GM10266 (cell line): ENCODE data around the gene NFIA.

ENCODE experiments used
- DNase-seq: peaks from one replicate; pipeline ENCODE4 v3.0.0; 2012; ENCODE audit errors: extremely low spot score
- CTCF ChIP-seq: IDR thresholded peaks from 2 replicates; pipeline ENCODE4 v1.5.1; 2012; ENCODE audit warnings: mild to moderate bottlenecking, low read depth; ENCODE audit not compliant: control insufficient read depth, insufficient read depth; ENCODE audit errors: missing control alignments

NFIA gene

GRCh38 chr1:61403679-61404596 is 321.6 kb downstream of the NFIA start:
- TF ChIP-seq CTCF, result no peak
- DNase-seq, result no peak

GRCh38 chr1:61404597-61405376 is 322.4 kb downstream of the NFIA start:
- DNase-seq, result no peak
- TF ChIP-seq CTCF, result no peak

GRCh38 chr1:61406467-61406866 is 324.1 kb downstream of the NFIA start:
- no peak for DNase-seq
- TF ChIP-seq CTCF, result no peak

GRCh38 chr1:61412601-61413000 is 330.2 kb downstream of the NFIA start:
- no peak for TF ChIP-seq CTCF
- DNase-seq, result no peak

- DNase-seq, result no peak
- TF ChIP-seq CTCF, result no peak
Measured at GRCh38 chr1:61419196-61419595, 336.8 kb downstream of the NFIA start.

GRCh38 chr1:61419657-61420056 is 337.3 kb downstream of the NFIA start:
- no peak for TF ChIP-seq CTCF
- no peak for DNase-seq

GRCh38 chr1:61420243-61420642 is 337.9 kb downstream of the NFIA start:
- no peak for TF ChIP-seq CTCF
- DNase-seq, result no peak
